H9 (cell line): ENCODE data around the gene TDO2. TPM values are rescaled to one million over a fixed set of nuclear protein-coding genes. Genes with fewer than 3 reads are reported as not detected.

Source experiments
- DNase-seq: peaks from one replicate; pipeline ENCODE4 v3.0.0-alpha.2; 2017
- H2AFZ ChIP-seq: one replicate; pipeline ENCODE4 v1.6.1; 2013; ENCODE audit warnings: mild to moderate bottlenecking, low read length, control low read depth, moderate library complexity
- H2AK5ac ChIP-seq: 2 replicates; pipeline ENCODE4 v1.6.1; 2013; ENCODE audit warnings: low read length, control low read depth, mixed read lengths; ENCODE audit not compliant: insufficient read length
- H2BK120ac ChIP-seq: one replicate; pipeline ENCODE4 v1.6.1; 2013; ENCODE audit warnings: low read depth, mild to moderate bottlenecking, low read length, control low read depth, inconsistent platforms; ENCODE audit not compliant: poor library complexity, severe bottlenecking
- H2BK12ac ChIP-seq: 2 replicates; pipeline ENCODE4 v1.6.1; 2013; ENCODE audit warnings: low read length, control low read depth, mixed read lengths, low read depth; ENCODE audit not compliant: insufficient read length
- H2BK15ac ChIP-seq: 2 replicates; pipeline ENCODE4 v1.6.1; 2013; ENCODE audit warnings: low read depth, low read length, control low read depth
- H2BK20ac ChIP-seq: one replicate; pipeline ENCODE4 v1.6.1; 2013; ENCODE audit warnings: low read depth, mild to moderate bottlenecking, low read length, control low read depth, inconsistent platforms; ENCODE audit not compliant: poor library complexity, severe bottlenecking
- H2BK5ac ChIP-seq: 2 replicates; pipeline ENCODE4 v1.6.1; 2013; ENCODE audit warnings: low read length, control low read depth, mixed read lengths; ENCODE audit not compliant: insufficient read length
- H3K14ac ChIP-seq: 2 replicates; pipeline ENCODE4 v1.6.1; 2013; ENCODE audit warnings: low read length, control low read depth; ENCODE audit not compliant: insufficient read depth
- H3K18ac ChIP-seq: 2 replicates; pipeline ENCODE4 v1.6.1; 2013; ENCODE audit warnings: low read depth, mild to moderate bottlenecking, mixed read lengths, low read length, control low read depth; ENCODE audit not compliant: insufficient read length
- H3K23ac ChIP-seq: 2 replicates; pipeline ENCODE4 v1.6.1; 2013; ENCODE audit warnings: low read length, control low read depth, mixed read lengths, low read depth; ENCODE audit not compliant: insufficient read length
- H3K23me2 ChIP-seq: 2 replicates; pipeline ENCODE4 v1.6.1; 2013; ENCODE audit warnings: low read depth, mild to moderate bottlenecking, mixed read lengths, low read length, control low read depth; ENCODE audit not compliant: insufficient read length, poor library complexity, severe bottlenecking
- H3K27ac ChIP-seq: 2 replicates; pipeline ENCODE4 v1.5.1; 2013; ENCODE audit warnings: low read length, control low read depth, mixed read lengths, low read depth; ENCODE audit not compliant: insufficient read length
- H3K27me3 ChIP-seq: 2 replicates; pipeline ENCODE4 v1.6.1; 2013; ENCODE audit warnings: low read length, control low read depth, inconsistent platforms; ENCODE audit not compliant: insufficient read depth
- H3K4ac ChIP-seq: 2 replicates; pipeline ENCODE4 v1.6.1; 2013; ENCODE audit warnings: low read depth, mild to moderate bottlenecking, control low read depth, inconsistent platforms, low read length, moderate library complexity
- H3K4me1 ChIP-seq: 2 replicates; pipeline ENCODE4 v1.6.1; 2013; ENCODE audit warnings: low read length, control low read depth, inconsistent platforms; ENCODE audit not compliant: insufficient read depth
- H3K4me2 ChIP-seq: 2 replicates; pipeline ENCODE4 v1.6.1; 2013; ENCODE audit warnings: low read length, control low read depth, mixed read lengths; ENCODE audit not compliant: insufficient read length, insufficient read depth
- H3K56ac ChIP-seq: 2 replicates; pipeline ENCODE4 v1.6.1; 2013; ENCODE audit warnings: low read depth, mild to moderate bottlenecking, mixed read lengths, low read length, control low read depth; ENCODE audit not compliant: insufficient read length
- H3K79me1 ChIP-seq: 2 replicates; pipeline ENCODE4 v1.6.1; 2013; ENCODE audit warnings: low read depth, mild to moderate bottlenecking, moderate library complexity, low read length, control low read depth, inconsistent platforms; ENCODE audit not compliant: insufficient read depth, poor library complexity, severe bottlenecking
- H3K79me2 ChIP-seq: 2 replicates; pipeline ENCODE4 v1.6.1; 2013; ENCODE audit warnings: low read length, control low read depth, inconsistent platforms; ENCODE audit not compliant: insufficient read depth
- H3K9ac ChIP-seq: 2 replicates; pipeline ENCODE4 v1.6.1; 2013; ENCODE audit warnings: low read length, control low read depth, mixed read lengths; ENCODE audit not compliant: insufficient read length; ENCODE audit errors: extremely low read depth
- H3K9me3 ChIP-seq: one replicate; pipeline ENCODE4 v1.6.1; 2013; ENCODE audit warnings: low read depth, low read length, inconsistent platforms; ENCODE audit not compliant: control insufficient read depth
- H3T11ph ChIP-seq: one replicate; pipeline ENCODE4 v1.6.1; 2013; ENCODE audit warnings: mild to moderate bottlenecking, low read length, control low read depth, inconsistent platforms
- H4K20me1 ChIP-seq: one replicate; pipeline ENCODE4 v1.6.1; 2013; ENCODE audit not compliant: control insufficient read depth, insufficient read length, insufficient read depth
- H4K5ac ChIP-seq: 2 replicates; pipeline ENCODE4 v1.6.1; 2013; ENCODE audit warnings: low read depth, mild to moderate bottlenecking, mixed read lengths, low read length, control low read depth; ENCODE audit not compliant: insufficient read length
- H4K8ac ChIP-seq: replicated peaks from 2 replicates; pipeline ENCODE4 v1.6.1; 2013; ENCODE audit warnings: low read length, control low read depth, mixed read lengths, low read depth; ENCODE audit not compliant: insufficient read length
- H4K91ac ChIP-seq: 2 replicates; pipeline ENCODE4 v1.6.1; 2013; ENCODE audit warnings: low read depth, mild to moderate bottlenecking, moderate library complexity, mixed read lengths, low read length, control low read depth; ENCODE audit not compliant: insufficient read length
- H3K27ac Mint-ChIP-seq, 3 experiments: 2 replicates in 2 of 3; 3 replicates in 1 of 3; pipeline ENCODE4 v1.8.0; 2020 to 2021; ENCODE audit warnings: mixed read lengths in 3 of 3, mild to moderate bottlenecking in 1 of 3, moderate library complexity in 1 of 3
- H3K27me3 Mint-ChIP-seq: 2 replicates; pipeline ENCODE4 v1.8.0; 2021; ENCODE audit warnings: low read depth, mild to moderate bottlenecking, moderate library complexity, mixed read lengths
- H3K36me3 Mint-ChIP-seq, 3 experiments: 2 replicates in 2 of 3; 3 replicates in 1 of 3; pipeline ENCODE4 v1.8.0; 2020 to 2021; ENCODE audit warnings: low read depth in 3 of 3, mixed read lengths in 3 of 3; ENCODE audit not compliant: insufficient read depth in 1 of 3
- H3K4me1 Mint-ChIP-seq, 2 experiments: 2 replicates each; pipeline ENCODE4 v1.8.0; 2020; ENCODE audit warnings: mixed read lengths in 2 of 2
- H3K4me3 Mint-ChIP-seq, 2 experiments: 2 replicates in 1 of 2; 3 replicates in 1 of 2; pipeline ENCODE4 v1.8.0; 2020 to 2021; ENCODE audit warnings: mild to moderate bottlenecking in 2 of 2, mixed read lengths in 2 of 2, moderate library complexity in 1 of 2
- H3K9me3 Mint-ChIP-seq, 2 experiments: 2 replicates in 1 of 2; 3 replicates in 1 of 2; pipeline ENCODE4 v1.8.0; 2020; ENCODE audit warnings: mild to moderate bottlenecking in 2 of 2, mixed read lengths in 2 of 2, moderate library complexity in 1 of 2
- CTCF ChIP-seq: fragments of 200-600 bp; sonication (generic); conservative IDR thresholded peaks from 3 replicates; pipeline ENCODE4 v1.8.0; 2021; ENCODE audit warnings: antibody characterized with exemption, mild to moderate bottlenecking
- WGBS: extraction: QIAGEN DNeasy Blood & Tissue Kit; methylation state at CpG from one replicate; pipeline ENCODE4 v1.1.7; 2013; ENCODE audit warnings: missing lambda C conversion rate, low lambda C conversion rate, mixed read lengths; ENCODE audit not compliant: insufficient read length; ENCODE audit errors: extremely low coverage; 5-methylcytosine and 5-hydroxymethylcytosine counted together
- total RNA-seq: library from RNA; stranded (reverse); gene quantifications from 2 replicates; pipeline ENCODE4 v1.2.1, GENCODE V29; 2021

The TDO2 gene
- total RNA-seq, 1 experiment from 2014 or later: not detected

- H3K36me3 Mint-ChIP-seq: no peaks in the 10 kb centered on the region
- Histone ChIP-seq H3K9me3 (no peaks in the 10 kb centered on the region), H3K4ac (no peak overlapping the region), H3K4me2 (no peak overlapping the region), H4K91ac (no peak overlapping the region), H3K18ac (no peak overlapping the region), H3K14ac (no peak overlapping the region), H2AK5ac (no peak overlapping the region), H3T11ph (no peak overlapping the region), H2BK20ac (no peak overlapping the region), H2BK15ac (no peak overlapping the region), H3K27me3 (no peaks in the 10 kb centered on the region), H4K5ac (no peak overlapping the region), H3K56ac (no peak overlapping the region), H4K8ac (no peak overlapping the region), H3K23me2 (no peaks in the 10 kb centered on the region), H3K9ac (no peak overlapping the region), H3K79me1 (no peaks in the 10 kb centered on the region), H3K27ac (no peak overlapping the region), H4K20me1 (no peaks in the 10 kb centered on the region), H3K4me1 (no peaks in the 10 kb centered on the region), H2AFZ (no peak overlapping the region), H3K23ac (no peak overlapping the region), H3K79me2 (no peaks in the 10 kb centered on the region), H2BK12ac (no peak overlapping the region), H2BK120ac (no peak overlapping the region), H2BK5ac (no peak overlapping the region)
- H3K27ac Mint-ChIP-seq: no peak overlapping the region
- DNase-seq: no peak
- no peak for TF ChIP-seq CTCF
- WGBS: no CpG with 5 or more reads among the region's 4 CpGs
- H3K4me1 Mint-ChIP-seq: no peaks in the 10 kb centered on the region
- no peaks in the 10 kb centered on the region for H3K9me3 Mint-ChIP-seq
- no peak overlapping the region for H3K4me3 Mint-ChIP-seq
- H3K27me3 Mint-ChIP-seq: no peaks in the 10 kb centered on the region
Observed at GRCh38 chr4:155946486-155946885, 43.0 kb downstream of the TDO2 start.
